Mesenchymal stem cell (in vitro differentiated cells and primary cell): Measurements from ENCODE around the gene CLDN6.

Source experiments
- DNase-seq: peaks from one replicate; pipeline ENCODE4 v3.0.0-alpha.2; 2013
- H2AFZ ChIP-seq: one replicate; pipeline ENCODE4 v1.6.1; 2013; ENCODE audit warnings: low read depth, mild to moderate bottlenecking, control low read depth, inconsistent platforms, low read length, moderate library complexity
- H2AK5ac ChIP-seq: 2 replicates; pipeline ENCODE4 v1.6.1; 2013; ENCODE audit warnings: low read length, moderate library complexity, mild to moderate bottlenecking, inconsistent platforms; ENCODE audit not compliant: severe bottlenecking
- H2BK120ac ChIP-seq: one replicate; pipeline ENCODE4 v1.6.1; 2013; ENCODE audit warnings: low read depth, mild to moderate bottlenecking, inconsistent platforms, low read length, moderate library complexity
- H2BK12ac ChIP-seq, 2 experiments: one replicate each; pipeline ENCODE4 v1.6.1; 2013; ENCODE audit warnings: inconsistent platforms in 2 of 2, low read length in 2 of 2, mild to moderate bottlenecking in 2 of 2, moderate library complexity in 2 of 2, control low read depth in 1 of 2
- H2BK15ac ChIP-seq: one replicate; pipeline ENCODE4 v1.6.1; 2013; ENCODE audit warnings: mild to moderate bottlenecking, low read depth, inconsistent platforms; ENCODE audit not compliant: poor library complexity, severe bottlenecking
- H2BK5ac ChIP-seq: 2 replicates; pipeline ENCODE4 v1.6.1; 2013; ENCODE audit warnings: low read depth, mild to moderate bottlenecking, low read length, control low read depth, inconsistent platforms; ENCODE audit not compliant: poor library complexity, severe bottlenecking
- H3K14ac ChIP-seq, 2 experiments: one replicate each; pipeline ENCODE4 v1.6.1; 2013; ENCODE audit warnings: inconsistent platforms in 2 of 2, low read length in 2 of 2, control low read depth in 1 of 2, mild to moderate bottlenecking in 1 of 2, moderate library complexity in 1 of 2
- H3K18ac ChIP-seq, 2 experiments: one replicate each; pipeline ENCODE4 v1.6.1; 2013; ENCODE audit warnings: inconsistent platforms in 2 of 2, low read length in 2 of 2, control low read depth in 1 of 2, low read depth in 1 of 2, mild to moderate bottlenecking in 1 of 2
- H3K23ac ChIP-seq, 2 experiments: one replicate each; pipeline ENCODE4 v1.6.1; 2013; ENCODE audit warnings: inconsistent platforms in 2 of 2, low read length in 2 of 2, mild to moderate bottlenecking in 2 of 2, moderate library complexity in 2 of 2, control low read depth in 1 of 2
- H3K27ac ChIP-seq: 2 replicates; pipeline ENCODE4 v1.5.1; 2013; ENCODE audit warnings: mild to moderate bottlenecking, moderate library complexity, low read length, control low read depth, inconsistent platforms; ENCODE audit not compliant: poor library complexity, severe bottlenecking
- H3K27me3 ChIP-seq, 2 experiments: 2 replicates each; pipeline versions ENCODE4 v1.6.1 to v1.7.0; 2013; ENCODE audit warnings: low read length in 2 of 2, mild to moderate bottlenecking in 2 of 2, moderate library complexity in 2 of 2, control low read depth in 1 of 2, inconsistent platforms in 1 of 2; ENCODE audit not compliant: control insufficient read depth in 1 of 2, insufficient read depth in 1 of 2
- H3K36me3 ChIP-seq, 2 experiments: 2 replicates each; pipeline versions ENCODE4 v1.6.1 to v1.7.0; 2013; ENCODE audit warnings: low read length in 2 of 2, control low read depth in 1 of 2, inconsistent platforms in 1 of 2, low read depth in 1 of 2, mild to moderate bottlenecking in 1 of 2; ENCODE audit not compliant: insufficient read depth in 2 of 2, control insufficient read depth in 1 of 2
- H3K4ac ChIP-seq, 2 experiments: one replicate each; pipeline ENCODE4 v1.6.1; 2013; ENCODE audit warnings: inconsistent platforms in 2 of 2, low read length in 2 of 2, mild to moderate bottlenecking in 2 of 2, moderate library complexity in 2 of 2, control low read depth in 1 of 2, low read depth in 1 of 2
- H3K4me1 ChIP-seq: 2 replicates; pipeline ENCODE4 v1.6.1; 2013; ENCODE audit warnings: low read depth, low read length, control low read depth; ENCODE audit not compliant: control insufficient read depth, insufficient read depth
- H3K4me2 ChIP-seq: 2 replicates; pipeline ENCODE4 v1.6.1; 2013; ENCODE audit warnings: low read length, mild to moderate bottlenecking, inconsistent platforms; ENCODE audit not compliant: poor library complexity, severe bottlenecking
- H3K4me3 ChIP-seq, 2 experiments: 2 replicates each; pipeline versions ENCODE4 v1.5.1 to v1.7.0; 2013; ENCODE audit warnings: low read length in 2 of 2, mild to moderate bottlenecking in 2 of 2, control low read depth in 1 of 2, low read depth in 1 of 2; ENCODE audit not compliant: insufficient read depth in 1 of 2
- H3K79me1 ChIP-seq: replicated peaks from 2 replicates; pipeline ENCODE4 v1.6.1; 2013; ENCODE audit warnings: mild to moderate bottlenecking, control low read depth, low read length, inconsistent platforms; ENCODE audit not compliant: poor library complexity, severe bottlenecking
- H3K9ac ChIP-seq: 2 replicates; pipeline ENCODE4 v1.7.0; 2013; ENCODE audit warnings: mild to moderate bottlenecking, low read length, moderate library complexity
- H3K9me3 ChIP-seq: 2 replicates; pipeline ENCODE4 v1.7.0; 2013; ENCODE audit warnings: mild to moderate bottlenecking, low read length; ENCODE audit not compliant: control insufficient read depth
- H4K8ac ChIP-seq: one replicate; pipeline ENCODE4 v1.6.1; 2013; ENCODE audit warnings: inconsistent platforms, mild to moderate bottlenecking, low read length, moderate library complexity
- H4K91ac ChIP-seq: one replicate; pipeline ENCODE4 v1.6.1; 2013; ENCODE audit warnings: mild to moderate bottlenecking, low read length, inconsistent platforms
- WGBS: methylation state at CpG from one replicate; pipeline ENCODE4 v1.1.7; 2013; ENCODE audit warnings: mixed read lengths; 5-methylcytosine and 5-hydroxymethylcytosine counted together

CLDN6 gene

DNA sequence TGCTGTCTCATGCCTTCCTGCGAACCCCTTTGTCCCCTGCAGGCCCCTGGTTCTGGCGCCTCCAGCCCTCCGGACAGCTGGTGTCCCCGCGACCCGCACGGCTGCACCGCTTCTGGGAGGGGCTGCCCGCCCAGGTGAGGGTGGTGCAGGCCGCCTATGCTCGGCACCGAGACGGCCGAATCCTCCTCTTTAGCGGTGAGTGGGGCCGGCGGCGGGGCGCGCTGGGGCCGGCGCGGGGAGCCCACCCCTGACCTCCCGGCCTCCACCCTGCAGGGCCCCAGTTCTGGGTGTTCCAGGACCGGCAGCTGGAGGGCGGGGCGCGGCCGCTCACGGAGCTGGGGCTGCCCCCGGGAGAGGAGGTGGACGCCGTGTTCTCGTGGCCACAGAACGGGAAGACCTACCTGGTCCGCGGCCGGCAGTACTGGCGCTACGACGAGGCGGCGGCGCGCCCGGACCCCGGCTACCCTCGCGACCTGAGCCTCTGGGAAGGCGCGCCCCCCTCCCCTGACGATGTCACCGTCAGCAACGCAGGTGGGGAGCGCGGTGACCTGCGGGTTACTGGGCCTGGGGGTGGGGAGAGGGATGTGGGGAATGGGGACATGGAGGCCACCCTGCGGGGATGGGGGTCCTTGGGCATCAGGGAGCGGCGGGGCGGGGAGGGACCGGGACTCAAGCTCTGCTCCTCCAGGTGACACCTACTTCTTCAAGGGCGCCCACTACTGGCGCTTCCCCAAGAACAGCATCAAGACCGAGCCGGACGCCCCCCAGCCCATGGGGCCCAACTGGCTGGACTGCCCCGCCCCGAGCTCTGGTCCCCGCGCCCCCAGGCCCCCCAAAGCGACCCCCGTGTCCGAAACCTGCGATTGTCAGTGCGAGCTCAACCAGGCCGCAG, 40.4 kb upstream of the CLDN6 start:
- peak overlapping the region; percentile 72 for H2AFZ ChIP-seq
- H4K8ac ChIP-seq, result peak overlapping the region; percentile 97
- WGBS, result 12% methylated on average over 58 of the region's 77 CpGs
- no peak overlapping the region for H2BK12ac ChIP-seq
- peak overlapping the region; percentile 65 for H2BK15ac ChIP-seq
- H3K18ac ChIP-seq, result peak overlapping the region; percentile 71 to 93
- H4K91ac ChIP-seq, result peak overlapping the region; percentile 77
- no peaks in the 10 kb centered on the region for H3K9me3 ChIP-seq
- H3K9ac ChIP-seq, result peak overlapping the region; percentile 88
- peak overlapping the region in 1 of 2 experiments; percentile 93 for H3K14ac ChIP-seq
- H3K23ac ChIP-seq, result peak overlapping the region in 1 of 2 experiments; percentile 81
- H3K4me3 ChIP-seq, result peak overlapping the region; percentile 75 to 81
- H3K27ac ChIP-seq, result no peak overlapping the region
- H3K4ac ChIP-seq, result peak overlapping the region; percentile 3 to 90
- H3K4me1 ChIP-seq, result peaks cover 17% of the 10 kb centered on the region
- DNase-seq, result peak; percentile 43
- no peaks in the 10 kb centered on the region for H3K27me3 ChIP-seq
- peak overlapping the region; percentile 96 for H2BK120ac ChIP-seq
- peak overlapping the region; percentile 75 for H3K4me2 ChIP-seq
- no peaks in the 10 kb centered on the region for H3K79me1 ChIP-seq
- H2BK5ac ChIP-seq, result no peak overlapping the region
- no peak overlapping the region for H2AK5ac ChIP-seq
- peaks cover 0 to 15% of the 10 kb centered on the region in 2 experiments for H3K36me3 ChIP-seq

DNA sequence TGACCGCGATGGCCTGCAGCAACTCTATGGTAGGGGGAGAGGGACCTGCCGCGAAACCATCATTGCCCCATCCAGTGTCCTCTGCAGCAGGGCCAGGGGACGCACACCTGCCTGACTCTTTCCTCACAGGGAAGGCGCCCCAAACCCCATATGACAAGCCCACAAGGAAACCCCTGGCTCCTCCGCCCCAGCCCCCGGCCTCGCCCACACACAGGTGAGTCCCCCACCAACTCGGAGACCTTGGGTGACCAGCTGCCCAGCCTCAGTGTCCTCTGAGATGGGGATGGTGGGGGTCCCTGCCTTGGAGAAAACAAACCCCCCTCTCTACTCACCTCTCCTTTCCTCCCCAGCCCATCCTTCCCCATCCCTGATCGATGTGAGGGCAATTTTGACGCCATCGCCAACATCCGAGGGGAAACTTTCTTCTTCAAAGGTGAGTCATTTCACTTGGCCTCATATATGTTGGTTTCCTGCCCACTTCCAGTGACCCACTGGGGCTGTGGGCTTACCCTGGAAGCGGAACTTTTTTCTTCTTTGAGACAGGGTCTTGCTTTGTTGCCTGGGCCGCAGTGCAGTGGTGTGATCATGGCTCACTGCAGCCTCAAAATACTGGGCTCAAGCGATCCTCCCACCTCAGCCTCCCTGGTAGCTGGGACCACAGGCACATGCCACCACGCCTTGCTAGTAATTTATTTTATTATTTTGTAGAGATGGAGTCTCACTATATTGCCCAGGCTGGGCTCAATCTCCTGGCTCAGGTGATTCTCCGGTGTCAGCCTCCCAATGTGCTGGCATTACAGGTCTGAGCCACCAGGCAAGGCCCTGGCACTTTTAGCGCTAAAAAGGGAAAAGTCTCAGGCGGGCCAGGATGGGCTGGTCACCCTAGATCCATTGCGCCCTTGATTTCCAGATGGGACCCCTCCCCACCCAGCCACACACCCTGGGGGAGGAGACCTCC, 39.5 kb upstream of the CLDN6 start:
- Histone ChIP-seq H3K9me3 (no peaks in the 10 kb centered on the region), H3K4me2 (no peak overlapping the region), H3K4ac (no peak overlapping the region), H2BK12ac (no peak overlapping the region), H3K14ac (no peak overlapping the region), H3K79me1 (no peaks in the 10 kb centered on the region), H3K4me1 (peaks cover 17% of the 10 kb centered on the region), H2BK5ac (no peak overlapping the region), H4K91ac (no peak overlapping the region), H3K18ac (no peak overlapping the region), H4K8ac (no peak overlapping the region), H2BK15ac (peak overlapping the region; percentile 65), H3K9ac (no peak overlapping the region), H2AK5ac (no peak overlapping the region), H2BK120ac (no peak overlapping the region), H3K23ac (no peak overlapping the region), H3K27ac (no peak overlapping the region), H2AFZ (no peak overlapping the region), H3K27me3 (no peaks in the 10 kb centered on the region), H3K4me3 (no peak overlapping the region), H3K36me3 (peaks cover 0 to 15% of the 10 kb centered on the region in 2 experiments)
- no peak for DNase-seq
- WGBS, result 97% methylated on average over 20 of the region's 22 CpGs

DNA sequence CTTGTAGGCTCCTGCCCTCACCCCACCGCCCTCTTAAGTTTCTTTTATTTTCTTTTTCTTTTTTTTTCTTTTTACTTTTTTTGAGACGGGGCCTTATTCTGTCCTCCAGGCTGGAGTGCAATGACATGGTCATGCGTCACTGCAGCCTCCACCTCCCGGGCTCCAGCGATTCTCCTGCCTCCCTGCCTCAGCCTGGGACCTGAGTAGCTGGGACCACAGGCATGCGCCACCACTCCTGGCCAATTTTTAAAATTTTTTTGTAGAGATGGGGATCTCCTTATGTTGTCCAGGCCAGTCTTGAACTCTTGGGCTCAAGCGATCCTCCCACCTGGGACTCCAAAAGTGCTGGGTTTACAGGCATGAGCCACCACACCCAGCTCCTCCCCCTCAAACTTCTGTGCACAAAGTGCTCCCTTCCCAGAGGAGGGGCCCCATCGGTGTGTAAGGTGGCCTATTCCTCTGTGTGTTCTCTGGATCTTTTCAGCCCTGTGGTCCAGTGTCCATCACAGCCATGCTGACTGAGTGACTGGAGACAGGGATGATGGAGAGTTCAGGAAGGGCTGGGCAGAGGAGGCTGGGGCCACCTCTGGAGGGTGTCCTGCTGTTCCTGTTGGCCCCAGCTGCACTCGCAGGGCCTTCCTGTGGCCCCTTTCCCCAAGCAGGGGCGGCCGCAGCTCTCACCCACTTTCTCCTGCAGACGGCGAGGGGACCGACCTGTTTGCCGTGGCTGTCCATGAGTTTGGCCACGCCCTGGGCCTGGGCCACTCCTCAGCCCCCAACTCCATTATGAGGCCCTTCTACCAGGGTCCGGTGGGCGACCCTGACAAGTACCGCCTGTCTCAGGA, 38.6 kb upstream of the CLDN6 start:
- Histone ChIP-seq H3K27me3 (peaks cover 2% of the 10 kb centered on the region in 2 experiments), H3K27ac (no peak overlapping the region), H2AK5ac (no peak overlapping the region), H3K23ac (no peak overlapping the region), H3K9ac (no peak overlapping the region), H3K14ac (no peak overlapping the region), H2BK5ac (no peak overlapping the region), H2BK120ac (no peak overlapping the region), H2AFZ (no peak overlapping the region), H3K4me1 (peaks cover 17% of the 10 kb centered on the region), H2BK12ac (no peak overlapping the region), H2BK15ac (no peak overlapping the region), H3K4ac (no peak overlapping the region), H3K36me3 (peaks cover 0 to 15% of the 10 kb centered on the region in 2 experiments), H4K91ac (no peak overlapping the region), H3K4me3 (no peak overlapping the region), H4K8ac (no peak overlapping the region), H3K4me2 (no peak overlapping the region), H3K79me1 (no peaks in the 10 kb centered on the region), H3K18ac (no peak overlapping the region), H3K9me3 (no peaks in the 10 kb centered on the region)
- WGBS, result 90% methylated on average over 14 of the region's 19 CpGs
- DNase-seq, result no peak
